Measurements from ENCODE around the gene NEXMIF. TPM values are rescaled to one million over a fixed set of nuclear protein-coding genes. Genes with fewer than 3 reads are reported as not detected.

Gene NEXMIF
- 0.32 and 0.39 TPM in 2 replicates for total RNA-seq

DNA sequence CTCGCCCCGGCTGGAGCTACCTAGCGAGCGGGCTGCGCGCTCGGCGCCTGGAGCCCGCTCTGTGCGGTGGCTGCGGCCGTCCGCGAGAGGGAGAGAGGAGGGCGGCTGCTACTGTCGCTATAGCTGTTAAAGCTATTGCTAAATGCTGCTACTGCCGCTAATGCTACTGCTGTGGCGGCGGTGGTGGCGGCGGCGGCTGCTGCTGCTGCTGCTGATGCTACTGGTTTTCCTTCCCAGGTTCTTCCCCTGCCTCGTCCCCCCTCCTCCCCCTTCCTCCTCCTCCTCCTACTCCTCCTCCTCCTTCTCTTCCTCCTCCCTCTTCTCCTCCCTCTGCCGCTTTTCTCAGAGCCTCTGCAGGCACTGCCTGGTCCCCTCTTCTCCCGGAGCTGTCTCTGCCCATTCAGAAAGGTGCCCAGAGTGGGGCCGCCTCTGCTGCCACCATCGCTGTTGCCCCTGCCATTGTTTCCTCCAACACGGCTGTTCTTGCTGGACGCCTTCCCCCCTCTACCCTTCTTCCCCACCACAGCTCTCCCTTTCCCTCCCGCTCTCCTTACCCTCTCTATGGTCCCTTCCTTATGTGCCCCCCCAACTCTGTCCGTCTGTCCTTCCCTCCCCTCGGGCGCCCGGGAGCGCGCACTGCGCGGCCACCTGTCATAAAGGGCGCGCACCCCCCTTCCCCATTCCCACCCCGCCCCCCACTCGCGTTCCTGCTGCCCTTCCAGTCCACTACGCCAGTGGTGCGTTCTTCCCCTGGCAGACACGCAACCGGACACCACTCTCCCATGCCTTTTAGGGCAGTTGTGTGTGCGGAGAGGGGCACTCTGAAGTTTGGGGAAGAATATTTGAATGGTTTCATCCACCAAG is at the start of gene NEXMIF:
NEXMIF (minus strand) TSS at position 228 of the 864 bp plus-strand sequence.

Small RNA genes lying within 50 kb of the gene (small RNA-seq; reads per million reads assigned to genes)
- gene AL139395.1, result not detected

Other genes starting within 250 kb of the NEXMIF start
- 26.9 and 27.6 TPM in 2 replicates for gene ABCB7, start 230.8 kb upstream of the NEXMIF start, total RNA-seq